B cell (primary cell): ENCODE measurements around the gene ABR. TPM values are rescaled to one million over a fixed set of nuclear protein-coding genes. Genes with fewer than 3 reads are reported as not detected.

Experiments
- ATAC-seq: fragments of 200-7000 bp; cut with Tn5 transposase; one replicate; pipeline ENCODE4 v1.10.0; 2021; ENCODE audit warnings: low read depth, mild to moderate bottlenecking, moderate number of reproducible peaks, moderate library complexity
- CTCF ChIA-PET: fragments of 350-600 bp; sonication (Branson Sonifier 250); formaldehyde crosslinking; loops from one replicate; lab custom pipeline; 2021; ENCODE audit warnings: antibody characterized with exemption, inconsistent platforms; lab: Charles Lee
- POLR2A ChIA-PET: fragments of 350-600 bp; sonication (Branson Sonifier 250); formaldehyde crosslinking; loops from one replicate; lab custom pipeline; 2021; ENCODE audit warnings: antibody characterized with exemption; lab: Charles Lee
- DNase-seq: peaks from one replicate; pipeline ENCODE4 v3.0.0; 2013
- H2AFZ ChIP-seq: 2 replicates; pipeline ENCODE4 v1.6.1; 2012; ENCODE audit warnings: mild to moderate bottlenecking, low read depth, low read length; ENCODE audit not compliant: insufficient read depth, poor library complexity, severe bottlenecking
- H3K27ac ChIP-seq, 2 donors: 1 replicate in 1 of 2; 2 replicates in 1 of 2; pipeline ENCODE4 v1.5.1; 2012 to 2013; ENCODE audit warnings: low read length in 2 of 2, mild to moderate bottlenecking in 2 of 2, moderate library complexity in 1 of 2
- H3K27me3 ChIP-seq, 4 experiments: fragments of 200-600 bp in 1 of 4; sonication (generic) in 1 of 4; replicated peaks in 1 of 4; 1 replicate in 2 of 4; 2 replicates in 2 of 4; pipeline versions ENCODE4 v1.6.1 to v1.7.0; 2013 to 2016; ENCODE audit warnings: low read length in 3 of 4, mild to moderate bottlenecking in 2 of 4, mixed read lengths in 1 of 4, moderate library complexity in 1 of 4; ENCODE audit not compliant: insufficient read depth in 4 of 4, control insufficient read depth in 3 of 4; ENCODE audit errors: control extremely low read depth in 1 of 4
- H3K36me3 ChIP-seq, 2 experiments: replicated peaks in 1 of 2; 1 replicate in 1 of 2; 2 replicates in 1 of 2; pipeline versions ENCODE4 v1.6.1 to v1.7.1; 2013; ENCODE audit warnings: low read length in 1 of 2; ENCODE audit not compliant: insufficient read depth in 2 of 2, control insufficient read depth in 1 of 2; ENCODE audit errors: control extremely low read depth in 1 of 2, extremely low read depth in 1 of 2
- H3K4me1 ChIP-seq, 2 donors: fragments of 200-600 bp in 1 of 2; sonication (generic) in 1 of 2; 1 replicate in 1 of 2; 2 replicates in 1 of 2; pipeline versions ENCODE4 v1.5.1 to v1.6.1; 2013 to 2017; ENCODE audit warnings: low read length in 2 of 2; ENCODE audit not compliant: control insufficient read depth in 2 of 2, insufficient read depth in 2 of 2
- H3K4me2 ChIP-seq: replicated peaks from 2 replicates; pipeline ENCODE3; 2012; ENCODE audit warnings: mild to moderate bottlenecking, low read depth, low read length; ENCODE audit not compliant: poor library complexity, severe bottlenecking
- H3K4me3 ChIP-seq, 5 experiments: fragments of 200-600 bp in 1 of 5; sonication (generic) in 1 of 5; 1 replicate in 3 of 5; 2 replicates in 2 of 5; pipeline versions ENCODE4 v1.5.1 to v1.7.0; 2011 to 2016; ENCODE audit warnings: low read length in 4 of 5, mild to moderate bottlenecking in 4 of 5, low read depth in 2 of 5, control low read depth in 1 of 5, moderate library complexity in 1 of 5; ENCODE audit not compliant: insufficient read depth in 1 of 5; ENCODE audit errors: control extremely low read depth in 1 of 5, extremely low read depth in 1 of 5
- H3K79me2 ChIP-seq: fragments of 200-600 bp; sonication (generic); one replicate; pipeline ENCODE4 v1.6.0; 2016; ENCODE audit warnings: low read length; ENCODE audit not compliant: control insufficient read depth, insufficient read depth
- H3K9ac ChIP-seq: fragments of 200-600 bp; sonication (generic); 2 replicates; pipeline ENCODE4 v1.6.1; 2017; ENCODE audit warnings: mild to moderate bottlenecking, low read length, moderate library complexity
- H3K9me3 ChIP-seq, 3 donors: one replicate each; pipeline versions ENCODE4 v1.6.1 to v1.7.1; 2013; ENCODE audit warnings: low read length in 2 of 3; ENCODE audit not compliant: control insufficient read depth in 2 of 3, insufficient read depth in 1 of 3; ENCODE audit errors: control extremely low read depth in 1 of 3
- H4K20me1 ChIP-seq: 2 replicates; pipeline ENCODE4 v1.6.0; 2012; ENCODE audit warnings: mild to moderate bottlenecking, low read length; ENCODE audit not compliant: insufficient read depth, control insufficient read depth, poor library complexity, severe bottlenecking
- H3K27ac Mint-ChIP-seq: one replicate; pipeline ENCODE4 v1.8.0; 2021; ENCODE audit warnings: mixed read lengths
- H3K27me3 Mint-ChIP-seq: one replicate; pipeline ENCODE4 v1.8.0; 2021; ENCODE audit warnings: mixed read lengths
- H3K4me1 Mint-ChIP-seq: one replicate; pipeline ENCODE4 v1.8.0; 2021; ENCODE audit warnings: mixed read lengths
- H3K4me3 Mint-ChIP-seq: one replicate; pipeline ENCODE4 v1.8.0; 2021; ENCODE audit warnings: mixed read lengths
- H3K9me3 Mint-ChIP-seq: one replicate; pipeline ENCODE4 v1.8.0; 2022; ENCODE audit warnings: mixed read lengths; ENCODE audit not compliant: insufficient read depth
- EZH2 ChIP-seq: IDR thresholded peaks from 2 replicates; pipeline ENCODE4 v1.6.1; 2012; ENCODE audit warnings: borderline replicate concordance, low read depth, mild to moderate bottlenecking, moderate library complexity, low read length; ENCODE audit not compliant: insufficient read depth, poor library complexity, severe bottlenecking
- WGBS: methylation state at CpG from one replicate; pipeline ENCODE4 v1.1.5; 2013; ENCODE audit warnings: missing lambda C conversion rate; ENCODE audit not compliant: insufficient coverage; 5-methylcytosine and 5-hydroxymethylcytosine counted together
- intact Hi-C: fragments of 100-400 bp; cut with micrococcal nuclease; formaldehyde crosslinking; loops from one replicate; pipeline ENCODE4 v1.10.0; 2022
- polyA plus RNA-seq: library from polyadenylated mRNA; depleted of rRNA; stranded (reverse); fragments of >200 nt; gene quantifications from 2 replicates; pipeline ENCODE4 v1.2.3, GENCODE V29; 2012
- total RNA-seq, 2 donors: library from RNA; stranded (reverse); fragments of 120-200 nt in 1 of 2; gene quantifications; 1 replicate in 1 of 2; 2 replicates in 1 of 2; pipeline versions ENCODE4 v1.2.3 to v1.2.4, GENCODE V29; 2013 to 2022
- TF ChIP-seq, protein P1 (sequence below): fragments of 200-600 bp; IDR thresholded peaks from one replicate; pipeline ENCODE4 v1.8.0; 2022; ENCODE audit warnings: antibody characterized with exemption, mild to moderate bottlenecking

Gene ABR
- total and polyA plus RNA-seq, 2 donors (not counting 1 experiment from before 2014, with no cell fraction given), result 79.8 to 262 TPM

DNA sequence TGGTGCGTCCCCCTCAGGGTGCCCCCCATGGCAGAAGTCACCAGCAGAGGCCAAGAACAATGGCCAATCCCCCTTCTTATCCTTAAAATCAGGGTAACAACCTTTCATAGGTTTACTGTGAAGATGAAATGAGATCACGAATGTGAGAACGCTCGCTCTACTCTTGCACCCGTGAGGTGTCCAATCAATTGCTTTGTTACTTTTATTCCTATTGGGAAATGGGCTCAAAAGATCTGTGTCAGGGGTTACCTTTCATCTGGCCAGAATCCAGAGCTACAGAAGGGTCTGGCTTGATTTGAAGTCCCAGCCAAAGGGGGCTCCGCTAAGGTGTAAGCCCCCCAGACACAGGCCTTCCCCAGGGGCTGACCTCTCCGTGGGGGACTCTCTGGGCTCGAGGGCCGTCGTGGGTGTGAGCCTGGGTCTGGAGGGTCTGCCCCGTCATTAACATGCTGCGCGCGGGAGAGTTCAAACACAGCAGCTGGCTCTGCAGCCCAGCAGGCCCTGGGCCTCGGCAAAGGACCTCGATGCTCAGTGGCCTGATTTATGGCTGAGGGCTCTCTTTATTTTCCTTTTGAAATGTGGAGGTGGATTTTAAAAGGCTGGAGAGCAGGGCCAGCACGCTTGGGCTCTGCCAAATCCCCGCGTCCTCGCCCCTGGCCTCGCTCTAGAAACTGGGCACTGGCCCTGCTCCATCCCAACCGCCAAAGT lies 10.4 kb downstream of the ABR start:
- no peak overlapping the region for H3K4me2 ChIP-seq
- H3K27me3 ChIP-seq, result no peaks in the 10 kb centered on the region
- H3K4me1 Mint-ChIP-seq, result peaks cover 21% of the 10 kb centered on the region
- H3K27ac ChIP-seq, result no peak overlapping the region
- H3K79me2 ChIP-seq, result peaks cover 100% of the 10 kb centered on the region
- no peak overlapping the region for H3K27ac Mint-ChIP-seq
- DNase-seq (no peak), ATAC-seq (no peak)
- H3K9me3 ChIP-seq, result no peaks in the 10 kb centered on the region
- WGBS, result 90% methylated on average over 12 of the region's 22 CpGs
- H3K4me1 ChIP-seq, result peaks cover 7 to 12% of the 10 kb centered on the region in 2 donors
- H3K36me3 ChIP-seq, result no peaks in the 10 kb centered on the region
- H3K9me3 Mint-ChIP-seq, result no peaks in the 10 kb centered on the region
- no peak for TF ChIP-seq EZH2
- TF ChIP-seq, protein P1, sequence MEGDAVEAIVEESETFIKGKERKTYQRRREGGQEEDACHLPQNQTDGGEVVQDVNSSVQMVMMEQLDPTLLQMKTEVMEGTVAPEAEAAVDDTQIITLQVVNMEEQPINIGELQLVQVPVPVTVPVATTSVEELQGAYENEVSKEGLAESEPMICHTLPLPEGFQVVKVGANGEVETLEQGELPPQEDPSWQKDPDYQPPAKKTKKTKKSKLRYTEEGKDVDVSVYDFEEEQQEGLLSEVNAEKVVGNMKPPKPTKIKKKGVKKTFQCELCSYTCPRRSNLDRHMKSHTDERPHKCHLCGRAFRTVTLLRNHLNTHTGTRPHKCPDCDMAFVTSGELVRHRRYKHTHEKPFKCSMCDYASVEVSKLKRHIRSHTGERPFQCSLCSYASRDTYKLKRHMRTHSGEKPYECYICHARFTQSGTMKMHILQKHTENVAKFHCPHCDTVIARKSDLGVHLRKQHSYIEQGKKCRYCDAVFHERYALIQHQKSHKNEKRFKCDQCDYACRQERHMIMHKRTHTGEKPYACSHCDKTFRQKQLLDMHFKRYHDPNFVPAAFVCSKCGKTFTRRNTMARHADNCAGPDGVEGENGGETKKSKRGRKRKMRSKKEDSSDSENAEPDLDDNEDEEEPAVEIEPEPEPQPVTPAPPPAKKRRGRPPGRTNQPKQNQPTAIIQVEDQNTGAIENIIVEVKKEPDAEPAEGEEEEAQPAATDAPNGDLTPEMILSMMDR, result no peak
- CTCF ChIA-PET, result no interaction called here
- no peaks in the 10 kb centered on the region for H3K27me3 Mint-ChIP-seq
- POLR2A ChIA-PET, result no interaction called here
- no peak overlapping the region for H3K4me3 Mint-ChIP-seq
- H3K9ac ChIP-seq, result no peak overlapping the region
- peaks cover 99% of the 10 kb centered on the region for H4K20me1 ChIP-seq
- intact Hi-C loops, result no loop called here
- no peak overlapping the region for H3K4me3 ChIP-seq
- H2AFZ ChIP-seq, result no peak overlapping the region

DNA sequence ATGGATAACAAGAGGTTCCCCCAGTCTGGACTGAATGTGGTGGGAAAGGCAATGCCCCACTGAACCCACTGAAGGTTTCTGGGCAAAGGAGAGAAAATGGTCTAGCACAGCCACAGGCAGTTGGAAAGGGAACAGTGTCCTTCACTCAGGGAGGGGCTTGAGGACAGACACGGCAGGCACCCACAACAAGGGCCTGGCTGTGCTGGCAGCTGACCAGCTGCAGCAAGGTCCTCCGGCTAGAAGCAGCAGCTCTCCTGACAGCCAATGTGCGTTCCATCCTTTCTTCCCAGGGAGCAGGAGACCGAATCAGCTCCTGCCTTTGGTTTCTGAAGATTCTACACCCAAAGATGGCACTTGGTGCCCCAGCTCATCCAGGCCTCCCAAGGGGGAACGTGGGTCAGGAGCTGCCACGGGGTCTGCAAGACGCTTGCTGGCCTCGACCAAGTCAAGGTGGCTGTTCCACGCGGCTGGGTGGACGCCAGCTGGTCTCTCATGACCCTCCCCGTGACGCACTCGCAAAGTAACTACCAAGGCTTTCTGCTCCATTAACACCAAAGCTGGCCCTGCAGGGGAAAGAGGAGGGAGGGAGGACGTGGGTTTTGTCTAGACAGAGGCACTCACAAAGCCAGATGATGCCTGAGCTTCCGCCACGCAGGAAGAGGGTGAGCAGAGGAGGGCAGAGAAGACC lies 11.1 kb downstream of the ABR start:
- Mint-ChIP-seq H3K9me3 (no peaks in the 10 kb centered on the region), H3K27ac (no peak overlapping the region), H3K4me1 (peaks cover 17% of the 10 kb centered on the region), H3K27me3 (no peaks in the 10 kb centered on the region), H3K4me3 (no peak overlapping the region)
- DNase-seq (no peak), ATAC-seq (no peak)
- Histone ChIP-seq H3K9me3 (no peaks in the 10 kb centered on the region), H3K79me2 (peaks cover 98% of the 10 kb centered on the region), H4K20me1 (peaks cover 98% of the 10 kb centered on the region), H3K4me3 (no peak overlapping the region), H3K4me1 (peaks cover 7 to 12% of the 10 kb centered on the region in 2 donors), H3K9ac (no peak overlapping the region), H2AFZ (no peak overlapping the region), H3K27ac (no peak overlapping the region), H3K36me3 (no peaks in the 10 kb centered on the region), H3K4me2 (no peak overlapping the region), H3K27me3 (no peaks in the 10 kb centered on the region)
- intact Hi-C loops, result no loop called here
- 93% methylated on average over 9 of the region's 17 CpGs for WGBS
- TF ChIP-seq, protein P1, result no peak
- TF ChIP-seq EZH2, result no peak
- ChIA-PET POLR2A (no interaction called here), CTCF (interaction anchor here (0.7 kb wide), 1 partner anchor 19 kb away, joined by 3 read pairs; no protein-coding TSS in a partner anchor)
